SK-N-SH (cell line): ENCODE data around the gene MCC. TPM values are rescaled to one million over a fixed set of nuclear protein-coding genes. Genes with fewer than 3 reads are reported as not detected.

ENCODE experiments used
- CTCF ChIA-PET: fragments of 300-600, 350-600 bp; formaldehyde crosslinking; extraction: SDS; loops from one replicate; lab custom pipeline; 2021; lab: Yijun Ruan, JAX
- POLR2A ChIA-PET: fragments of 350-600 bp; sonication (Branson Sonifier 250); formaldehyde crosslinking; extraction: SDS; loops from one replicate; lab custom pipeline; 2020; ENCODE audit warnings: antibody characterized with exemption, inconsistent platforms; lab: Yijun Ruan, JAX
- DNase-seq: peaks from one replicate; pipeline ENCODE4 v3.0.0; 2012
- H2AFZ ChIP-seq: fragments of 200-600 bp; sonication (generic); 2 replicates; pipeline ENCODE4 v1.8.1; 2016; ENCODE audit warnings: antibody characterized with exemption, mild to moderate bottlenecking, low read depth
- H3F3A ChIP-seq: fragments of 200-600 bp; sonication (generic); replicated peaks from 2 replicates; pipeline ENCODE3; 2016; ENCODE audit warnings: antibody characterized with exemption, mild to moderate bottlenecking; ENCODE audit not compliant: insufficient read depth
- H3K27ac ChIP-seq, 2 experiments: fragments of 200-500 bp in 1 of 2; fragments of 200-600 bp in 1 of 2; sonication (Bioruptor generic) in 1 of 2; sonication (generic), shearing (Covaris generic) in 1 of 2; 2 replicates each; pipeline versions ENCODE4 v1.5.1 to v1.6.1; 2014 to 2016; ENCODE audit warnings: low read depth in 2 of 2, inconsistent platforms in 1 of 2, low read length in 1 of 2, mild to moderate bottlenecking in 1 of 2, mixed read lengths in 1 of 2
- H3K27me3 ChIP-seq: fragments of 200-600 bp; sonication (generic), shearing (Covaris generic); 2 replicates; pipeline ENCODE4 v1.6.1; 2016; ENCODE audit warnings: mixed run types; ENCODE audit not compliant: insufficient read depth
- H3K36me3 ChIP-seq, 2 experiments: fragments of 200-500 bp in 1 of 2; fragments of 200-600 bp in 1 of 2; sonication (Bioruptor generic) in 1 of 2; sonication (generic) in 1 of 2; replicated peaks in 1 of 2; 2 replicates each; pipeline versions ENCODE3 to v1.5.1; 2014 to 2016; ENCODE audit warnings: low read length in 1 of 2, mild to moderate bottlenecking in 1 of 2; ENCODE audit not compliant: insufficient read depth in 2 of 2, control insufficient read depth in 1 of 2
- H3K4me1 ChIP-seq, 2 experiments: fragments of 200-500 bp in 1 of 2; fragments of 200-600 bp in 1 of 2; sonication (Bioruptor generic) in 1 of 2; sonication (generic), shearing (Covaris generic) in 1 of 2; 2 replicates each; pipeline versions ENCODE4 v1.5.1 to v1.6.1; 2014 to 2016; ENCODE audit warnings: low read depth in 1 of 2, low read length in 1 of 2, mixed run types in 1 of 2; ENCODE audit not compliant: insufficient read depth in 2 of 2, control insufficient read depth in 1 of 2
- H3K4me2 ChIP-seq: fragments of 200-600 bp; sonication (generic), shearing (Covaris generic); 2 replicates; pipeline ENCODE4 v1.6.1; 2017; ENCODE audit warnings: mixed run types
- H3K4me3 ChIP-seq, 2 experiments: fragments of 200-500 bp in 1 of 2; fragments of 200-600 bp in 1 of 2; sonication (Bioruptor generic) in 1 of 2; sonication (generic), shearing (Covaris generic) in 1 of 2; 2 replicates each; pipeline versions ENCODE4 v1.5.1 to v1.8.1; 2014 to 2016; ENCODE audit warnings: low read depth in 2 of 2, inconsistent platforms in 1 of 2, low read length in 1 of 2, mild to moderate bottlenecking in 1 of 2, mixed read lengths in 1 of 2, moderate library complexity in 1 of 2
- H3K79me2 ChIP-seq: fragments of 200-600 bp; sonication (generic); 2 replicates; pipeline ENCODE4 v1.8.1; 2017; ENCODE audit warnings: mild to moderate bottlenecking; ENCODE audit not compliant: insufficient read depth
- H3K9ac ChIP-seq: fragments of 200-600 bp; sonication (generic); 2 replicates; pipeline ENCODE4 v1.6.1; 2017; ENCODE audit warnings: mixed run types
- H3K9me2 ChIP-seq: fragments of 200-600 bp; sonication (generic); 2 replicates; pipeline ENCODE4 v1.6.1; 2017; ENCODE audit warnings: mixed run types
- H3K9me3 ChIP-seq: fragments of 200-600 bp; sonication (generic); 2 replicates; pipeline ENCODE4 v1.6.1; 2017; ENCODE audit warnings: mixed run types, mild to moderate bottlenecking, moderate library complexity
- H4K20me1 ChIP-seq: fragments of 200-600 bp; sonication (generic); 2 replicates; pipeline ENCODE4 v1.6.1; 2017; ENCODE audit warnings: mild to moderate bottlenecking, mixed run types; ENCODE audit not compliant: insufficient read depth
- CHD2 ChIP-seq: fragments of 150-350 bp; IDR thresholded peaks from 2 replicates; pipeline ENCODE4 v1.6.1; 2018; ENCODE audit warnings: low read length; ENCODE audit not compliant: partially characterized antibody
- EP300 ChIP-seq, 2 experiments: IDR thresholded peaks; 2 replicates each; pipeline versions ENCODE4 v1.4.0 to v1.6.1; 2012; ENCODE audit warnings: borderline replicate concordance in 1 of 2, low read depth in 1 of 2, low read length in 1 of 2
- FOSL2 ChIP-seq: IDR thresholded peaks from 2 replicates; pipeline ENCODE4 v1.4.0; 2012; ENCODE audit warnings: low read depth, mild to moderate bottlenecking, moderate library complexity, borderline replicate concordance
- FOXM1 ChIP-seq: IDR thresholded peaks from 2 replicates; pipeline ENCODE4 v1.4.0; 2012; ENCODE audit warnings: low read depth, mild to moderate bottlenecking
- MEF2A ChIP-seq: IDR thresholded peaks from 2 replicates; pipeline ENCODE4 v1.4.0; 2012; ENCODE audit warnings: low read depth, borderline replicate concordance
- MXI1 ChIP-seq: IDR thresholded peaks from 2 replicates; pipeline ENCODE4 v1.6.1; 2012; ENCODE audit warnings: mild to moderate bottlenecking, low read depth, low read length, improper control_type of control experiment
- RAD21 ChIP-seq: IDR thresholded peaks from 2 replicates; pipeline ENCODE4 v1.6.1; 2012; ENCODE audit warnings: mild to moderate bottlenecking, low read length
- RFX5 ChIP-seq: IDR thresholded peaks from 2 replicates; pipeline ENCODE4 v1.6.1; 2012; ENCODE audit warnings: mild to moderate bottlenecking, improper control_type of control experiment, low read length
- RXRA ChIP-seq: IDR thresholded peaks from 2 replicates; pipeline ENCODE4 v1.4.0; 2012; ENCODE audit warnings: low read depth, mild to moderate bottlenecking, borderline replicate concordance
- SIN3A ChIP-seq: IDR thresholded peaks from 2 replicates; pipeline ENCODE4 v1.6.1; 2012; ENCODE audit warnings: low read depth, mild to moderate bottlenecking, low read length, moderate library complexity, borderline replicate concordance
- SMC3 ChIP-seq: IDR thresholded peaks from 2 replicates; pipeline ENCODE4 v1.6.1; 2012; ENCODE audit warnings: low read depth, low read length, improper control_type of control experiment
- TAF1 ChIP-seq: IDR thresholded peaks from 2 replicates; pipeline ENCODE4 v1.6.1; 2012; ENCODE audit warnings: low read depth, mild to moderate bottlenecking, low read length, moderate library complexity, borderline replicate concordance
- TCF12 ChIP-seq: IDR thresholded peaks from 2 replicates; pipeline ENCODE4 v1.4.0; 2012
- TEAD4 ChIP-seq: IDR thresholded peaks from 2 replicates; pipeline ENCODE4 v1.4.0; 2012; ENCODE audit warnings: mild to moderate bottlenecking, borderline replicate concordance; ENCODE audit not compliant: insufficient read depth
- YY1 ChIP-seq: IDR thresholded peaks from 2 replicates; pipeline ENCODE4 v1.4.0; 2012; ENCODE audit warnings: low read depth, mild to moderate bottlenecking
- WGBS: methylation state at CpG from one replicate; pipeline ENCODE4 v1.1.6; 2017; ENCODE audit warnings: low lambda C conversion rate; 5-methylcytosine and 5-hydroxymethylcytosine counted together
- polyA plus RNA-seq, 3 experiments: library from polyadenylated mRNA; depleted of rRNA; stranded (reverse); fragments of >200 nt; gene quantifications; 2 replicates each; pipeline ENCODE4 v1.2.3, GENCODE V29; 2012
- TF ChIP-seq, protein P1 (sequence below): IDR thresholded peaks from 2 replicates; pipeline ENCODE4 v1.4.0; 2012; ENCODE audit warnings: low read depth, borderline replicate concordance
- TF ChIP-seq, protein P2 (sequence below): fragments of 150-350 bp; IDR thresholded peaks from 2 replicates; pipeline ENCODE4 v1.6.1; 2016; ENCODE audit warnings: mild to moderate bottlenecking, low read depth, low read length
- TF ChIP-seq, protein P3 (sequence below): IDR thresholded peaks from 2 replicates; pipeline ENCODE4 v1.4.0; 2012; ENCODE audit warnings: low read depth, borderline replicate concordance

The MCC gene
- polyA plus RNA-seq, 1 of the 3 experiments (the other 2 are of a cell fraction) = 3.6 TPM

DNA sequence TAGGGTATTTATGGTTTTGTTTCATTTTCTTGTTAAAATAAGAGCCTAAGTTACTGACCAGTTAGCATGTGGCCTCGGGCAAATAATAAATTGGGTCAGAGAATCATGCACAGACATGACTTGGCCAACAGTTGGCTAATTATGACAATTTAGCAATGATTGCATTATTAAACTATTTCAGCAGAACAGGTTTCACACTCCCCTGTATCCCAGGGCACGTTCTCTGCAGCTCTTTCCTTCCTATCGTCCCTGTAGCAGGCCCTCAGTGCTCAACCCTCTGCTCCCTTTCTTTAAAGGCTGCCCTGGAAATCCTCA is 221.4 kb downstream of the MCC start (continued):
- no peak for TF ChIP-seq RXRA
- no peak for TF ChIP-seq FOSL2
- TF ChIP-seq, protein P1, sequence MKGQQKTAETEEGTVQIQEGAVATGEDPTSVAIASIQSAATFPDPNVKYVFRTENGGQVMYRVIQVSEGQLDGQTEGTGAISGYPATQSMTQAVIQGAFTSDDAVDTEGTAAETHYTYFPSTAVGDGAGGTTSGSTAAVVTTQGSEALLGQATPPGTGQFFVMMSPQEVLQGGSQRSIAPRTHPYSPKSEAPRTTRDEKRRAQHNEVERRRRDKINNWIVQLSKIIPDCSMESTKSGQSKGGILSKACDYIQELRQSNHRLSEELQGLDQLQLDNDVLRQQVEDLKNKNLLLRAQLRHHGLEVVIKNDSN = no peak
- no peak for TF ChIP-seq SMC3
- TF ChIP-seq SIN3A = no peak
- no peak for TF ChIP-seq MXI1
- TF ChIP-seq FOXM1 = no peak
- TF ChIP-seq, all 33 proteins: peak for 0

DNA sequence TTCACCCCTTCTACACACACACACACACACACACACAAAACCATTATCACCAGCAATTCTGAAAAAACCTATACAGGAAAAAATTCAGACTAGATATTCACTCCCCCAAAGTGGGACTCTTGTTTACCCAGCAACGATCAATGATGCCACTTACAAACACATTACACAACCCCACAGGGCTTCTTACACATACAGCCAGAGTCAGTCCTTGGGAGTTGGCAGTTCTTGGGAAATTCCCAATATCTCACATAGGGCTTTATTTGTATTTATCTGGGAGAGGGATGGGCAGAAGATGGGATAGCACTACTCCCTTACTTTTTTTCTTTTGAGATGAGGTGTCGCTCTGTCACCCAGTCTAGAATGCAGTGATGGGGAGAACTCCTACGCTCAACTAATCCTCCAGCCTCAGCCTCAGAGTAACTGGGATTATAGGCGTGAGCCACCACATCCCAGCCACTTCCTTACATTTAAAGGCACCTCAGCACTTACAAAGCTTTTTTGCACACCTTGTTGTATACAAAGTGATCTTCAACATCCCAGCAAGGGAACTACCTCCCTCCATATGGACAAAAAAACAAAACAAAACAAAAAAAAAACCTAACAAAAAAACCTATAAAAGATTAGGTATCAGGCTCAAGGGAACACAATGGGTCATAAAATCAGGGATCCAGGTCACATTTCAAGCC is 221.9 kb downstream of the MCC start:
- H3K4me1 ChIP-seq = peaks cover 0 to 19% of the 10 kb centered on the region in 2 experiments; a peak in 2 of 4 replicates
- DNase-seq = no peak
- no peak overlapping the region for H3K4me3 ChIP-seq
- H3K36me3 ChIP-seq = no peaks in the 10 kb centered on the region
- WGBS = 59% methylated on average over 4 of the region's 4 CpGs
- no peaks in the 10 kb centered on the region for H4K20me1 ChIP-seq
- no peak overlapping the region for H3K9ac ChIP-seq
- H2AFZ ChIP-seq = no peak overlapping the region
- ChIA-PET POLR2A (no interaction called here), CTCF (interaction anchor here (1.0 to 1.5 kb wide), 2 partner anchors 15 to 20 kb away, joined by 3 to 4 read pairs; no protein-coding TSS in a partner anchor)
- TF ChIP-seq MEF2A = no peak
- H3K27me3 ChIP-seq = no peaks in the 10 kb centered on the region
- H3F3A ChIP-seq = no peaks in the 10 kb centered on the region
- H3K27ac ChIP-seq = no peak overlapping the region
- H3K4me2 ChIP-seq = no peak overlapping the region
- H3K9me2 ChIP-seq = no peaks in the 10 kb centered on the region
- H3K79me2 ChIP-seq = no peaks in the 10 kb centered on the region
- H3K9me3 ChIP-seq = no peaks in the 10 kb centered on the region

DNA sequence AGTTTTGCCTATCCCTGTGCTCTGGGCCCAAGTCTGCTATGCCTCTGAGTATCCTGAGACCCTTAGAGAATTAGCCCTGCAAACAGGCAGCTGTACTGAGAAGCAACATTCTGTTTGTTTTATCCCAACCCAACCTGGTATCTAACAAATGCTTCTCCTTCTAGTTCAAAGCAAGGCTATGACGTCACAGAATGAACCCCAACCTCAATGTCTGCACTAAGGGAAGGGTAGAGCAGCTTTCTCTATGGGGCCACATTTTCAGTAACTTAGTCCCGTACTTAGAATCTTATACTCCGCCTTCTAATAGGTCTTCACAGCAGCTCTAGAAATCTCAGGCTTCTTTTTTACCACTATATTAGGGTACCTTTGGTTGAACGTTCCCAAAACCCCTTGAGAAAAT is 223.1 kb downstream of the MCC start:
- no peak for DNase-seq
- no peak overlapping the region for H2AFZ ChIP-seq
- H3F3A ChIP-seq = no peaks in the 10 kb centered on the region
- no peak overlapping the region for H3K4me2 ChIP-seq
- H3K4me1 ChIP-seq = peaks cover 0 to 19% of the 10 kb centered on the region in 2 experiments; a peak in 2 of 4 replicates
- no peaks in the 10 kb centered on the region for H4K20me1 ChIP-seq
- no peak overlapping the region for H3K27ac ChIP-seq
- no peak overlapping the region for H3K9ac ChIP-seq
- H3K9me3 ChIP-seq = no peaks in the 10 kb centered on the region
- no peaks in the 10 kb centered on the region for H3K9me2 ChIP-seq
- 53% methylated on average over 4 of the region's 4 CpGs for WGBS
- no peak overlapping the region for H3K4me3 ChIP-seq
- no peaks in the 10 kb centered on the region for H3K36me3 ChIP-seq
- CTCF ChIA-PET = interaction anchor here (1.4 kb wide), 1 partner anchor 269 kb away, joined by 5 read pairs; no protein-coding TSS in a partner anchor
- H3K79me2 ChIP-seq = no peaks in the 10 kb centered on the region
- POLR2A ChIA-PET = interaction anchor here (0.7 kb wide), 1 partner anchor 53 kb away, joined by 3 read pairs; no protein-coding TSS in a partner anchor
- TF ChIP-seq TAF1 (no peak), CHD2 (no peak), RAD21 (no peak), YY1 (no peak), RFX5 (no peak), TCF12 (no peak), FOSL2 (no peak), EP300 (IDR thresholded peaks at IDR 0.05; ENCODE audit: borderline replicate concordance in 1 of 2, low read depth in 1 of 2, low read length in 1 of 2) (no peak), TEAD4 (no peak), FOXM1 (no peak)
- TF ChIP-seq, protein P2, sequence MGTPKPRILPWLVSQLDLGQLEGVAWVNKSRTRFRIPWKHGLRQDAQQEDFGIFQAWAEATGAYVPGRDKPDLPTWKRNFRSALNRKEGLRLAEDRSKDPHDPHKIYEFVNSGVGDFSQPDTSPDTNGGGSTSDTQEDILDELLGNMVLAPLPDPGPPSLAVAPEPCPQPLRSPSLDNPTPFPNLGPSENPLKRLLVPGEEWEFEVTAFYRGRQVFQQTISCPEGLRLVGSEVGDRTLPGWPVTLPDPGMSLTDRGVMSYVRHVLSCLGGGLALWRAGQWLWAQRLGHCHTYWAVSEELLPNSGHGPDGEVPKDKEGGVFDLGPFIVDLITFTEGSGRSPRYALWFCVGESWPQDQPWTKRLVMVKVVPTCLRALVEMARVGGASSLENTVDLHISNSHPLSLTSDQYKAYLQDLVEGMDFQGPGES = no peak
- TF ChIP-seq, protein P3, sequence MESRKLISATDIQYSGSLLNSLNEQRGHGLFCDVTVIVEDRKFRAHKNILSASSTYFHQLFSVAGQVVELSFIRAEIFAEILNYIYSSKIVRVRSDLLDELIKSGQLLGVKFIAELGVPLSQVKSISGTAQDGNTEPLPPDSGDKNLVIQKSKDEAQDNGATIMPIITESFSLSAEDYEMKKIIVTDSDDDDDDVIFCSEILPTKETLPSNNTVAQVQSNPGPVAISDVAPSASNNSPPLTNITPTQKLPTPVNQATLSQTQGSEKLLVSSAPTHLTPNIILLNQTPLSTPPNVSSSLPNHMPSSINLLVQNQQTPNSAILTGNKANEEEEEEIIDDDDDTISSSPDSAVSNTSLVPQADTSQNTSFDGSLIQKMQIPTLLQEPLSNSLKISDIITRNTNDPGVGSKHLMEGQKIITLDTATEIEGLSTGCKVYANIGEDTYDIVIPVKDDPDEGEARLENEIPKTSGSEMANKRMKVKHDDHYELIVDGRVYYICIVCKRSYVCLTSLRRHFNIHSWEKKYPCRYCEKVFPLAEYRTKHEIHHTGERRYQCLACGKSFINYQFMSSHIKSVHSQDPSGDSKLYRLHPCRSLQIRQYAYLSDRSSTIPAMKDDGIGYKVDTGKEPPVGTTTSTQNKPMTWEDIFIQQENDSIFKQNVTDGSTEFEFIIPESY = no peak
- no peaks in the 10 kb centered on the region for H3K27me3 ChIP-seq
